DMS 273 (cell line): ENCODE results near the gene MED29.
A peak's percentile ranks its signal among the peaks of the same experiment; 100 is the strongest.

Experiments used
- DNase-seq: peaks from one replicate; lab custom pipeline; 2025; ENCODE audit not compliant: unreplicated experiment; lab: John Stamatoyannopoulos, UW

MED29 gene, protein sequence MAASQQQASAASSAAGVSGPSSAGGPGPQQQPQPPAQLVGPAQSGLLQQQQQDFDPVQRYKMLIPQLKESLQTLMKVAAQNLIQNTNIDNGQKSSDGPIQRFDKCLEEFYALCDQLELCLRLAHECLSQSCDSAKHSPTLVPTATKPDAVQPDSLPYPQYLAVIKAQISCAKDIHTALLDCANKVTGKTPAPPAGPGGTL

DNA sequence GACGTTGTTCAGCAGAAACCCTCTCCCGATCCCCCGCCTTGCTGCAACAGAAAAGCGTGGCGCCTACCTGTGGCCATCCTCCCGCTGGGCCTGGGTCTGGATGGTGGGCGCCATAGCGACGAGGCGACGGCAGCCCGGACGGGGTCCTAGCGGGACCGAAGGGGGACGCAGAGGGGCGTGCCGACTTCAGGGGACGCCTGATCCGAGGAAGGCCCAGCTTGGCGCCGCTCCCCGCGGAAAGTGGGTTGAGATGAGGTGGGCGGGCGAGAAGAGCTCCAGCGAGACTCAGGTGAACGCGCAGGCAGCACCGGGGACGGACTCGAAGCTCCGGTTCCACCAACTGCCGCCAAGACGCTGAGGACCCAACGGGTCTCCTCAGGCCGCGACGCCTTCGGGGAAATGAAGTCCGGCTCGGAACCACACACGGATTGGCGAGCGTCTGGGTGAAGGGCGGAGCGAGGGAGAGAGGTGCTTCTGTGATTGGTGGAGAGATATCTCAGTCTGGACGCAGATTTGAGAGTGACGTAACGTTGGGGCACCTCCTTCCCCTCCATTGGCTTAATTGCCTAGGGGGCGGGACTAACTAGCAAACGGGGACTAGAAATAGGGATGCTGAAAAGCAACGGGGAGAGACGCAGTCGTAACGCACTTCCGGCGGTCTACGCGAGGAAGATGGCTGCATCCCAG is at the start of gene MED29, which contains the start of gene PAF1:
Gene MED29, plus strand, starts transcription at position 628 of the 687 bp plus-strand sequence. Its CDS starts 45 bp downstream, at position 673.
Gene PAF1, minus strand, starts transcription at position 356 of the 687 bp plus-strand sequence. Its CDS starts 242 bp downstream, at position 114.
- DNase-seq, result peak; percentile 100

DNA sequence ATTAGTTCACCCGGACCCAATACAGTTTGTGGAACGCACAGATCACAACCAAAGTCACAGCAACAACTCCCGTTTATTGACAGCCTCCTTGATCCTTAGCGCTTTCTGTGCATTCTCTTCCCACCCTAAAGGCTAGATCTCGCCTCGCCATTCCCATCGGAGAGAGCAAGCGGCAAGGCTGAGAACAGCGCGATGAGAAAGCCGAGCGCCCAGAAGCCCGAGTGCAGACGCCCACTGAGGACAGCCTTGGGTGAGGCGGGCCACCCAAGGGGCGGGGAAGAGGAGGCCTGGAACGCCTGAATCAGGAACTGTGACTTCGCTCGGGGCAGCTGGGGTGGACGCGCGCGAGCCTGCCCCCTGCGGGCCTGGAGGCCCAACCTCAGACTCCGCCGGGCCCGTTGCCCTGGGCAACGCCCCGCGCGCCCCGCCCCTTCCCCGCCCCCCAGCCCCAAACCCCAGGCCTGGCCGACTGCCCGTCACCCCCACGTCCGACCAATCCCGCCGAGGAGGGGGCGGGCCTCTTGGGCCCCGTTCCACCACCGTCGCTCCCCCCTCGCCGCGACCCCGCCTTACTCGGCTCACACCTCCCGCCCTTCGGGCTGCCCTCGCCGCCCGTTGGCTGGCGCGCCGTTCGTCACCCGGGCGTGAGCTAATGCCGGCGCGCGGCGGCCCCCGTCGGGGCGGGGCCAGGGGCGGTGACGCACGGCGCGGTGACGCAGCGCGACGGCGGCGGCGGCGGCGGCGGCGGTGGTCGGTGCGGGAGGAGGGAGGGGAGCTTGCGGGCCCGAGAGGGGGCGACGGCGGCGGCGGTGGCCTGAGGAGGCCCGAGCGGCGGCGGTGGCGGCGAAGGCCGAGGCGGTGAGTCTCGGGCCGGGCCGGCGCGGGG is 49.2 kb upstream of the MED29 start, which contains the start of gene SAMD4B:
Gene SAMD4B, plus strand, starts transcription at position 703 of the 886 bp plus-strand sequence. CDS start 14,473 bp downstream, outside the sequence.
- DNase-seq, result peak; percentile 100

DNA sequence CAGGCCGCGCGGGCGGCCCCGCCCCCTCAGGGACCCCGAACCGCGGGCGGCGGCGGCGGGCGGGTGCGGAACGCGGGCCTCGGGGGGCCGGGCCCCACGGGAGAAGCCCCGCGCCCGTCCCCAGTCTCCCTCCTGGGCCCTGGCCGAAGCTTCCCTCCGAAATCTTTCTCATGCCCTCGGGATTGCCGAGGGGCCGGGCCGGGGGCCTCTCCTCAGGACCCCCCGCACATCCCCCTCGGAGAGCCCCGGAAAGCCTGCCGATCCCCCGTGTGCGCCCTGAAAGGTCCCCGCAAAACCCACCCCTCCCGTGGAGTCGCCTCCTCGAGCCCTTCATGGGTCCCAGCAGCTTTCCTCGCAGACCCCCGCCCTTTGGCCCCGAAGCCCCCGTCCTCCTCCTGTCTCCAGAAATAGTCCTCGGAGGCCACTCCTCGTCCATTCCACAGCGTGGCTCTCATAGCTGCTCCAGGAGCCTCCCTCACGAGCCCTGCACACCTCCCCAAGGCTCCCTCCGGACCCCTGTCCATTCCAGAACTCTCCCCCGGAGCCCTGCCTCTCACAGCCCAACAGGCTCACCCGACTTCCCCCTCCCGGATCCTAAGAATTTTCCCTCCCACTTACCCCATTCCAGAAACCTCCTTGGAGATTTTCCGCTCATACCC is 48.4 kb upstream of the MED29 start:
- peak; percentile 41 for DNase-seq

DNA sequence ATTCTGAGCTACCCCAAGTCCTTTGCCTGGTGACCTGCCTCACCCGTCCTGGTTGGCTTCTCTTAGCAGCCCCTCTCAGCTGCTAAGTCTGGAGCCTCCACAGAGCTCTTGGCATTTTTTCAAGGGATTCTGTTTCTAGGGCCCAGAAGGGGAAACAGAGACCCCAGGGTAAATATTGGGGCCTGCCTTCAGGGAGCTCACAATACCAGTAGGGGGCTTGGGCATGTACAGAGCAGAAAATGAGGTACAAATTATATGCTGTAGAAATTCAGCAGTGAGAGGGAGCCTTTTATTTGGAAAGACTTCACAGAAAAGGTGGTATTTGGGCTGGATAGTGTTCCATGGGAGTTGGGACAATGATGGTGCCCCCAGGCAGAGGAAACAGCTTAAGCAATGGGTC is 45.2 kb upstream of the MED29 start:
- no peak for DNase-seq

DNA sequence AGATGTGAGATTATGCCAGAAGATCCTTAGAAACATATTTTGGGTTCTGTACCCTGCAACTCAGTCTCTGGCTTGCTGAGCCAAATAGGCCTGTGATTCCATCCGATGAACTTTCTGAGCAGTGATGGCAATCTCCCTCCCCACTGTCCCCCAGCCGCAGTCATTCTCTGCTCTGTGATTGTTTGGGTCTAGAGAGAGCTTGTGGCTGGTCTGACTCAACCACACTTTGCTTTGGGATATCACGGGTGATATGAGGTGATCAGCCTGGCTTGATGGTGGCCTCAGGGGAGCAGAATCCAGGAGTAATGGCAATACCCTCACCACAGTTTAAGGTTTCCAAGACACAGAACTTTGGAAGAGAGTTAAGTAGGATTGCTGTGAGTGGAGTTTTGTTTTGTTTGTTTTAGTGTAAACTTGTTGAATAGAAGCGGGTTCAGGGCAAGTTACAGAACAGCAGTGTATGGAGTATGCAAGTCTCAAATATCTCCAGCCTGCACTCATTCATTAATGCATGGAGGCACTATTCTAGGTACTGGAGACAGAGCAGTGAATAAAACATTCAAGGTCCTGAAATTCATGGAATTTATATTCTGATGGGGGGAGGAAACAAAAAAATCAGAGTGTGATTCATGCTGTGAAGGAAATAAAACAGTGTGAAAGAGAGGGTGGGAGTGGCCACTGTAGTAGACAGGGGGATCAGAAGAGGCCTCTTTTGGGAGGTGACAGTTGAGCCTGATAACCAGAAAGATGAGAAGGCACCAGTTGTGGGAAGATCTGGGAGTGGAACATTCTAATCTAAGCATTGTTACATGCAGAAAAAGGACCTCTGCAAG is 43.6 kb upstream of the MED29 start:
- no peak for DNase-seq

DNA sequence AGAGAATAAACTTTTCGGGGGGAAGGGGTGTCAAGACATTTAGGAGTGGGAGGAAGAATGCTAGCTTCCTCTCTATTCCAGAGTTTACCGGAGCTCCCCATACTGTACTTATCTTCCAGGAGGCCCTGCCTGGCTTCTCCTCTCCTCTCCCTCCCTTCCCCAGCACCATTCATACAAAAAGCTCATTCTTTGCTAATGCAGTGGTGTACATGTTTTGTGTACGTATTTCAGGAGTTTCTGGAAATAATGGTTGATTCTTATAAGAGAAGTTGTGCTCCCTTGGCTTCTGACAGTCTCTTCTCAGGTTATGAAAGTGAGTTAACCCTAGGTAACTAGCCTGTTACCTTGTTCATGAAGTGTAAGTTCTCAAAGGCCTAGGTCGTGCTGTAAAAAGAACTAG is 41.9 kb upstream of the MED29 start:
- DNase-seq, result no peak

DNA sequence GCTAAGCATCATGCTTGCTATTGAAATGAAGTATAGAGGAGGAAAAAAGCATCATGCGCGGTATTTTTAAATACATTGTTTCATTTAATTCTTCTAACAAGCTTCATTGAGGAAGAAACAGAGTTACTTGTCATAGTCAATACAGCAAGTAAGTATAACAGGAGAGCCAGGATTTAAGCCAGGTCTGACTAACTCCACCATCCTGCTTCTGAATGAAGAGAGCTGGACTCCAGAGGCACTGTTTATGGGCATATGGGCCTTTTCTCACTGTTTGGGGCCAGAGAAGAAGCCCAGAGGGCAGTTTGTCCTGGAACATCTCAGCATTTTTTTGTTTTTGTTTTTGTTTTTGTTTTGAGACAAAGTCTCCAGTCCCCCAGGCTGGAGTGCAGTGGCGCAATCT is 41.0 kb upstream of the MED29 start:
- DNase-seq, result no peak

DNA sequence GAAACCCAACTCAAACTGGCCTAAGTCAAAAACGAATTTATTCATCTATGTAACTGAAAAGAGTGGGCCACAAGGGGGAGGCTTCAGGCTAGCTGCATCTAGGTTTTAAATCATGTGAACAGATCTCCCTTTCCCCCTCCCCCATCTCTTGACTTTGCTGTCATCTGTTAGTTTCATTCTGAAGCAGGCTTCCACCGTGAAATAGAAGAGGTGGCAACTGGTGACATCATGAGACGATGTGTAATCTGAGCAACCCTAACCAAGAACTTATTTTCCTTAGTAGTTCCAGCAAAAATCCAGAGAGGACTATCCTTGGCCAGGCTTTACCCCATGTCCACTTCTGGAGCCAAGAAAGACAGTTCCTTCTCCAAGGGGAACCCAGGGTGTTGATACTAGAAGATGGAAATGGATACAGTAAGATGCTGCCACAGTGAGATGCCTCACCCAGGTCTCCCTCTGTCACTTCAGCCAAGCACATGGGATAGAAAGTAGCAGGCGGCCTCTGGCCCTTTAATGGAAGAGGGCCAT is 39.6 kb upstream of the MED29 start:
- peak; percentile 42 for DNase-seq

DNA sequence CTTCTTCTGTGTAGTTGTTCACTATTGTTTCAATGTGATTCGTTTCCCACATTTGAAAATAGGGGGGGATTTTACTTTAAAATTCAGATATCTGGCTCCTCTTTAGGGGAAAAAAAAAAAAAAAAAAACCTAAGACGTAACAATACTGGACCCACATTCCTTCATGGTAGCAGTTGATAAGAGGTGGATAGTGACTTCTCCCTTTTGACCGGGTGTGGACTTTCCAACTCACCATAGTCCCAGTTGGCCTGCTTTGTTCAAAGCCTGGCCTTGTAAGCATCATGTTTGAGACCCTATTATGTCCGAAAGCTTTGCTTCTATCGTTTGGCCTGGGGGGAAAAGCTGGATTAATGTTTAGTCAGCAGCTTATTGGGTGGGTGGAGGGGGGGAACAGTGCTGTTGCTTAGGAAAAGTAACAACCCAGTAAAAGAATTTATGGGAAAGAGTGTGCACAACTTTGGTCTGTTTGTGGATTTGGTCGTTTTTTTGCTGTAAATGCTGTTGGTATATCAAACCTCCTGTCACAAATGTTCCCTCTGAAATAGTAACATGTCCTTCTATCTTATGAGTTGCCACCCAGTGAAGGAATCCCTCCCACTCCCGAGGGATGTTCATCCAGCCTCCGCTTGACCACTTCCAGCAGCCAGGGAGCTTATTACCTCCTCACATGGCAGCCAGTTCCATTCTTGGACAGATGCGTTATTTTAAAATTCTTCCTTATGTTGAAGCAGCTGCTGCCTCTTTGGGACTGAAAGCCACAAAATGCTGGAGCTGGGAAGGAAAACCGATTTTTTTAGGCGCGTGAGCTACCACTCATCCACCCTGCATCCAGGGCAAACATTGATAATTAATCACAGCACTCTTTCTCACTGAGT is 38.6 kb upstream of the MED29 start:
- no peak for DNase-seq

DNA sequence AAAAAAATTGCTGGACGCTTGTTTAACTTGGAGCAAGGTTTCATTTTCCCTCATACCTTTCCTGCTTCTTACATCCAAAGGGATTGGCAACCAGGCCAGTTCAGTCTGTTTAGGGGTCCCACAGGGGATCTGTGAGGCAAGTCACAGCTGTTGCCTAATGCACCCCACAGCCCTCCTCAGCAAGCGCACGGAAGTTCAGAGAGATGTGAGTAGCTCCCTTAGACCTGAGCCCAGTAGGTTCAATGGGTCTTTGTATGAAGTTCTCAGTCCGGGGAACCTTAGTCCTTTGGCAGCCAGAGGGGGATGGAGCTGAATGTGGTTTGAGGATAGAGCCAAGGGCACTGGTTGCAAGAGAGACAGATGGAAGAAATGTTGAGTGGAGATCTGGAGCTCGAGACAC is 35.9 kb upstream of the MED29 start:
- no peak for DNase-seq

DNA sequence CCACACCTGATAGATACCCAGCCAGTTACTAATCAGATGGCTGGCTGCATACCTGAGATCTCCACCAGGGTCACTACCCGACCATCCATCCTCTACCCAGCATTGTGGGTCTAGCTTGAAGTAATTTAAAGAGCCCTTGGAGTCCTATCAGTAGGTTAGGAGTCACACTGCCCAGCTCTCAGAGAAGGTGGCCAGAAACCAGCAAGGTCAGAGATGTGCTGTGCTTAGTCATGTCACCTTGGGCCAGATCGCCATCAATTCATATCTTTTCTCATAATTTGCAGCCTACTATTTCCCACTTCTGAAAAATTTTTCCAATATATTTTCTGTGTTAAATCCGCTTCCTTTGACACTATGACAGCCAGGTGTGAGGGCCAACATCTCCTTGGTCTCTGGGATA is 35.1 kb upstream of the MED29 start:
- DNase-seq, result no peak

DNA sequence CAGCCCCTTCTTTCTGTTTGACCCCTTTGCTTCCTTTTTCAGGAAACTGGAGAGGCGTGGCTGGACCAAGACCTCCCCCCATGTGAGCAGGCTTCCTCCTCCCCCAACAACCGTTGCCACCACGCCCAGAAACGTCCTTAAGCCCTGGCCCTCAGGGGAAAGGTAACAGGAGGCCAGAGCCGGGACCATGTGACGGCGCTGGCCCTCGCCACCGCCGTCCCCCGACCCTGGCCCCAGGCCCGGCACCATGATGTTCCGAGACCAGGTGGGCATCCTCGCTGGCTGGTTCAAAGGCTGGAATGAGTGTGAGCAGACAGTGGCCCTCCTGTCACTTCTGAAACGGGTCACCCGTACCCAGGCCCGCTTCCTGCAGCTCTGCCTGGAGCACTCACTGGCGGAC is 34.5 kb upstream of the MED29 start:
- no peak for DNase-seq

DNA sequence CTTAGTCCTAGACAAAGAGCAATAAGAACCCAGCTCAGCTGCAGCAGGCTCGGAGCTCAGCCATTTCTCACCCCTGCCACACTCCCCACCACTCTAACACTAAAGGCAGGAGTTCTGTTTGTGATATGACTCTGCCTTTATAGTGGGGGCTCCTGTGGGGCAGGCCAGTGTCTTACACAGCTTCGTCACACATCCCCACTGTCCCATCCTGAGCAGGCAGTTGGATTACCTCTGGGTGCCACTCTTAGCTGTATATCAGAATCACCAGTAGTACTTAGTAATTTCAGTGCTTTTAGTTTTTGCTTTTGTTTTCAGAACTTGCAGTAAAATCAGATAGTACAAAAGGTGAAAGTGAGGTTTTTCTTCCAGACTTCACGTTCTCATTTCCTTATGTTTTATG is 32.2 kb upstream of the MED29 start:
- no peak for DNase-seq

DNA sequence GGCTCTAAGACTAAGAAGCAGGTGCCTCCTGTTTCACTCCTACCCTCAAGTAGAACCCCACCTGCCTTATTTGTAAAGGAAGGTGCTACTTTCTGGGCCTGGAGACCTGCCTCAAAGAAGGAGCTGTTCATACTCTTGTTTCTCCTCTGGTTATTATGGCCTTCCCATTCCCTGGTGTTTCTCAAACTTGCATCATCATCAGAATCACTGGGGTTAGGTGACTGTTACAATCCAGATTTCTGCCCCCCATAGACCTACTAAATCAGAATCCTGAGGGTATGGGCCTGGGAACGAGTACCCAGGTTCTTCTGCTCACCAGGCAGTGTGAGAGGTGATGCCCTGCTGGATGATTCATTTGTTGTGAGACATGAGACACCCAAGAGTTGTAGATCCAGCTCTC is 30.6 kb upstream of the MED29 start:
- DNase-seq, result no peak

DNA sequence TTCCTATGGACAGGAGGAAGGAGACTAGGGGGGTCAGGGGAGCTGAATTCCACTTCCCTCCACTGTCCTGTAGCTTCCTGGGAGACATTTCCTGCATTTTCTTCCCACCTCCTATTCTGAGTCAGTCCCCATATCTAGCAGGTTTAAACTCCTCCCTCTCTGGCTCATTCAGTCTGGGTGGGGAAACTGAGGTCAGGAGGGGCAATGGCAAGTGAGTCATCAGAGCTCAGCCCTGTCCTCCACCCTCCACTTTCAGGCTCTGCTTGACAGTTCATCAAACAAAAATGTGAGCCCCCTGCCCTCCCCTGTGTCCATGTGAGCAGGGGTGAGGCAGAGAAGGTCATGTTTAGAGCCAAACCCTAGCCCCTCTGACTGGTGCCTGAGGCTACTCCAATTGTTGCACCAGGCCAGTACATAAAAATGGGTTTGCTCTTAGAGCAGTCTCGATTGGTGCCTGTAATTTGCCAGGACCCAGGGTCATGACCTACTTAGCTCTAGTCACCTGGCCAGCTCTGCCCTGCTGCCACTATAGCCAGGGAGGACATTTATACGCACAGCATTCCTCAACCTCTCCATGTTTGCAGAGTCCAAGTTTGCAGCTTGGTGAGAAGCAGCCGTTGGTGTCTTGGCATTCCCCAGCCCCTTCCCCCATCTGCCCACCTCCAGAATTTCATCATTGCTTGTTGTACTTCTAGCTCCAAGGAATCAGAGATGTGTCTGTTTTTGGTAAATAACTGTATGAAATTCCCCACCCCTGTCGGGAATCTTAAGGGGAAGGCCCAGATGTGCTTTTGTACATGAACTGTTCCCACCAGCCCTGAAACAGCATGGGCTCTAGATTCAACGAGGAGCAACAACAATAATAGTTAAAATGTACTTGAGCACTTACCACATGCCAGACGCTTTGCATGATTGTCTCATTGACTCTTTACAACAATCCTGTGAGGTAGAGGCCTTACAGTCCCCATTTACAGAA is 28.2 kb upstream of the MED29 start:
- DNase-seq, result no peak

DNA sequence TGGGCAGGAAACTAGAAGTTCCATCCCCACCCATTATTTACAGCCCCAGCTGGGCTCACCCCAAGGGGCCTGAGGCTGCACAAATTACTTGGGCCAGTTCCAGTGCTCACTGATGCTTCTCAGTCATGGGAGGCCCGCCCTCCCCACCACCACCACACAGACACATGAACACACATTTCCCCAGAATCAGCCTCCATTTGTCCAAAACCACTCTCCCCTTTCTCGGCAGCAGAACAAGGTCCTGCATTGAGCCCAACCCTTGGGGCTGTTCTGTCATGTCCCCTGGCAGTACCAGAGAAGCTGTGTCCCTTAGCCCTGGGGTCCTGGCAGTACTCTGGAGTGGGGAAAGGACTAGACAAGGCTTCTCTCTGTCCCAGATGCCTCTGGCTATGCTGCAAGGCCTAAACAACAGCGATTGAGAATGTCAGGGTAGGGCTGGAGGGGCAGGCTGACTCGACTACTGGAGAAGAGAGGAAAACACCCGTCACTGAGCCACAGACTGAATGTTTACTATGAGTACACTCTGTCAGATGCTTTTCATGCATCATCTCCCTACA is 27.2 kb upstream of the MED29 start:
- peak; percentile 16 for DNase-seq

DNA sequence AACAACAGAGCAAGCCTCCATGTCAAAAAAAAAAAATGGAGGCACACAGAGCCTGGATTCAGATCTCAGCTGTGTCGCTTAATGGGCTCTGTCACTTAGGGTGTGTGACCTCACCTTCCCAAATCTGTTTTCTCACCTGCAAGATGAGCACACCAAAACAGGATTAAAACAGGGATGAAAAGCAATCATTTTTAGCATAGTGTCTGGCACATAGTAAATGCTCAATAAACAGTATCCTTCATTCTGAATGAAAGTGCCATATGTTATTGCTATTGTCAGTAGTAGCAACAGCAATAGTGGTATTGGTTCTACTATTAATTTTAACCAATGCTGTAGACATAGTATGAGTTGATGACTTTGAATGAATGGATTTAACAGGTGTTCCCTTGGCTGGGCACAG is 25.6 kb upstream of the MED29 start:
- no peak for DNase-seq

DNA sequence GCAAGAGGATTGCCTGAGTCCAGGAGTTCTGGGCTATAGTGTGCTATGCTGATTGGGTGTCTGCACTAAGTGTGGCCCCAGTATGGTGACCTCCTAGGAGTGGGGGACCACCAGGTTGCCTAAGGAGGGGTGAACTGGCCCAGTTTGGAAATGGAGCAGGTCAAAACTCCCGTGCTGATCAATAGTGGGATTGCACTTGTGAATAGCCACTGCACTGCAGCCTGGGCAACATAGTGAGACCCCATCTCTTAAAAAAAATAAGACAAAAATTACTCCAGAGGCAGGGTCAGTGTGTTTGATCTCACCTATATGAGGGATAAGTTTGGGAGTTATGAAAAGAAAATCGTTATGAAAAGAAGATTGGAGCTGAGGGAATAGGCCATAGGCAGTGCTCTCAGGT is 22.0 kb upstream of the MED29 start:
- DNase-seq, result no peak
